ENCODE data around the gene NKG7. TPM values are rescaled to one million over a fixed set of nuclear protein-coding genes. Genes with fewer than 3 reads are reported as not detected.
A peak's percentile ranks its signal among the peaks of the same experiment; 100 is the strongest.
"Not testable (repeated sequence)": the region's sequence is repeated elsewhere in the genome, so short reads cannot be mapped to it uniquely, and the experiment has no call there.

Gene NKG7
- total and polyA plus RNA-seq, 5 donors from 2014 or later: 1.8 to 12.2 (median 3.1) TPM

- Histone ChIP-seq H3K4me1 (ENCODE audit: control insufficient read depth, insufficient read depth, low read length, poor library complexity, severe bottlenecking) (peaks cover 7% of the 10 kb centered on the region), H3K27me3 (ENCODE audit: control insufficient read depth, insufficient read depth, low read length) (no peaks in the 10 kb centered on the region), H3K36me3 (ENCODE audit: control insufficient read depth, insufficient read depth, low read length) (no peaks in the 10 kb centered on the region), H3K4me3 (ENCODE audit: low read depth, low read length) (no peak overlapping the region), H3K27ac (ENCODE audit: insufficient read depth, low read length, poor library complexity, severe bottlenecking) (no peak overlapping the region), H3K9me3 (ENCODE audit: control insufficient read depth in 2 of 2, low read length in 2 of 2) (peaks cover 7 to 15% of the 10 kb centered on the region in 2 experiments)
- Mint-ChIP-seq H3K4me3 (peak overlapping the region in 1 of 4 donors; percentile 71), H3K36me3 (no peaks in the 10 kb centered on the region), H3K27me3 (no peaks in the 10 kb centered on the region), H3K27ac (no peak overlapping the region), H3K4me1 (peaks cover 9 to 25% (median 12%) of the 10 kb centered on the region in 4 donors), H3K9me3 (peaks cover 0 to 14% (median 7%) of the 10 kb centered on the region in 7 donors)
- DNase-seq (peak in 2 of 3 donors; percentile 28 to 32), ATAC-seq (ENCODE audit: low read depth in 2 of 2) (no peak)
Measured at GRCh38 chr19:51398096-51398704, 25.7 kb upstream of the NKG7 start.

- H3K9me3 ChIP-seq (ENCODE audit: control insufficient read depth in 2 of 2, low read length in 2 of 2); H3K36me3 Mint-ChIP-seq; H3K4me3 ChIP-seq (ENCODE audit: low read depth, low read length); H3K4me1 ChIP-seq (ENCODE audit: control insufficient read depth, insufficient read depth, low read length, poor library complexity, severe bottlenecking); ATAC-seq (ENCODE audit: low read depth in 2 of 2); H3K36me3 ChIP-seq (ENCODE audit: control insufficient read depth, insufficient read depth, low read length); H3K27ac ChIP-seq (ENCODE audit: insufficient read depth, low read length, poor library complexity, severe bottlenecking); H3K27me3 Mint-ChIP-seq; DNase-seq; H3K27me3 ChIP-seq (ENCODE audit: control insufficient read depth, insufficient read depth, low read length); H3K9me3 Mint-ChIP-seq: not testable (repeated sequence)
- Mint-ChIP-seq H3K4me3 (peak overlapping the region in 1 of 4 donors; percentile 54), H3K4me1 (peaks cover 10 to 25% (median 13%) of the 10 kb centered on the region in 4 donors), H3K27ac (peak overlapping the region in 1 of 3 donors; percentile 38)
Measured at GRCh38 chr19:51397453-51397852, 25.0 kb upstream of the NKG7 start.

- no peaks in the 10 kb centered on the region for H3K36me3 ChIP-seq (ENCODE audit: control insufficient read depth, insufficient read depth, low read length)
- DNase-seq (no peak), ATAC-seq (ENCODE audit: low read depth in 2 of 2) (no peak)
- Mint-ChIP-seq H3K9me3 (peaks cover 0 to 2% (median 0%) of the 10 kb centered on the region in 7 donors), H3K4me3 (peak overlapping the region in 1 of 4 donors; percentile 2), H3K4me1 (peaks cover 10 to 27% (median 15%) of the 10 kb centered on the region in 4 donors), H3K27me3 (no peaks in the 10 kb centered on the region), H3K36me3 (no peaks in the 10 kb centered on the region), H3K27ac (no peak overlapping the region)
- no peaks in the 10 kb centered on the region for H3K9me3 ChIP-seq (ENCODE audit: control insufficient read depth in 2 of 2, low read length in 2 of 2)
- no peak overlapping the region for H3K4me3 ChIP-seq (ENCODE audit: low read depth, low read length)
- no peaks in the 10 kb centered on the region for H3K27me3 ChIP-seq (ENCODE audit: control insufficient read depth, insufficient read depth, low read length)
- peaks cover 7% of the 10 kb centered on the region for H3K4me1 ChIP-seq (ENCODE audit: control insufficient read depth, insufficient read depth, low read length, poor library complexity, severe bottlenecking)
- no peak overlapping the region for H3K27ac ChIP-seq (ENCODE audit: insufficient read depth, low read length, poor library complexity, severe bottlenecking)
Measured at GRCh38 chr19:51396175-51396574, 23.7 kb upstream of the NKG7 start.

GRCh38 chr19:51394050-51394836 lies 21.8 kb upstream of the NKG7 start:
- no peaks in the 10 kb centered on the region for H3K36me3 ChIP-seq (ENCODE audit: control insufficient read depth, insufficient read depth, low read length)
- H3K27ac Mint-ChIP-seq: peak overlapping the region; percentile 80 to 91 (median 88)
- peak; percentile 96 to 97 for ATAC-seq (ENCODE audit: low read depth in 2 of 2)
- H3K4me3 ChIP-seq (ENCODE audit: low read depth, low read length): peak overlapping the region; percentile 94
- H3K4me1 Mint-ChIP-seq: peaks cover 10 to 30% (median 16%) of the 10 kb centered on the region in 4 donors
- no peaks in the 10 kb centered on the region for H3K27me3 Mint-ChIP-seq
- H3K9me3 ChIP-seq (ENCODE audit: control insufficient read depth in 2 of 2, low read length in 2 of 2): no peaks in the 10 kb centered on the region
- peaks cover 0 to 2% (median 0%) of the 10 kb centered on the region in 7 donors for H3K9me3 Mint-ChIP-seq
- peak overlapping the region; percentile 59 for H3K27ac ChIP-seq (ENCODE audit: insufficient read depth, low read length, poor library complexity, severe bottlenecking)
- H3K4me1 ChIP-seq (ENCODE audit: control insufficient read depth, insufficient read depth, low read length, poor library complexity, severe bottlenecking): peaks cover 7% of the 10 kb centered on the region
- H3K36me3 Mint-ChIP-seq: no peaks in the 10 kb centered on the region
- peak; percentile 83 to 99 (median 91) for DNase-seq
- H3K4me3 Mint-ChIP-seq: peak overlapping the region; percentile 74 to 94 (median 88)
- no peaks in the 10 kb centered on the region for H3K27me3 ChIP-seq (ENCODE audit: control insufficient read depth, insufficient read depth, low read length)

GRCh38 chr19:51392701-51393100 lies 20.2 kb upstream of the NKG7 start:
- H3K27ac Mint-ChIP-seq: peak overlapping the region in 1 of 3 donors; percentile 25
- no peak for DNase-seq
- Histone ChIP-seq H3K4me1 (ENCODE audit: control insufficient read depth, insufficient read depth, low read length, poor library complexity, severe bottlenecking) (peaks cover 7% of the 10 kb centered on the region), H3K27ac (ENCODE audit: insufficient read depth, low read length, poor library complexity, severe bottlenecking) (no peak overlapping the region), H3K36me3 (ENCODE audit: control insufficient read depth, insufficient read depth, low read length) (no peaks in the 10 kb centered on the region), H3K9me3 (ENCODE audit: control insufficient read depth in 2 of 2, low read length in 2 of 2) (no peaks in the 10 kb centered on the region), H3K4me3 (ENCODE audit: low read depth, low read length) (no peak overlapping the region), H3K27me3 (ENCODE audit: control insufficient read depth, insufficient read depth, low read length) (no peaks in the 10 kb centered on the region)
- H3K9me3 Mint-ChIP-seq: peaks cover 0 to 2% (median 0%) of the 10 kb centered on the region in 7 donors
- H3K4me3 Mint-ChIP-seq: peak overlapping the region in 1 of 4 donors; percentile 75
- H3K36me3 Mint-ChIP-seq: no peaks in the 10 kb centered on the region
- ATAC-seq (ENCODE audit: low read depth in 2 of 2): no peak
- no peaks in the 10 kb centered on the region for H3K27me3 Mint-ChIP-seq
- peaks cover 6 to 22% (median 14%) of the 10 kb centered on the region in 4 donors for H3K4me1 Mint-ChIP-seq

GRCh38 chr19:51391073-51391611 lies 18.7 kb upstream of the NKG7 start:
- Histone ChIP-seq H3K4me3 (ENCODE audit: low read depth, low read length) (no peak overlapping the region), H3K27ac (ENCODE audit: insufficient read depth, low read length, poor library complexity, severe bottlenecking) (no peak overlapping the region)
- no peak overlapping the region for H3K27ac Mint-ChIP-seq

GRCh38 chr19:51389143-51389542 lies 16.7 kb upstream of the NKG7 start:
- no peak overlapping the region for H3K4me3 ChIP-seq (ENCODE audit: low read depth, low read length)
- no peaks in the 10 kb centered on the region for H3K27me3 ChIP-seq (ENCODE audit: control insufficient read depth, insufficient read depth, low read length)
- DNase-seq (no peak), ATAC-seq (ENCODE audit: low read depth in 2 of 2) (no peak)
- H3K27me3 Mint-ChIP-seq: no peaks in the 10 kb centered on the region
- H3K4me3 Mint-ChIP-seq: no peak overlapping the region
- peaks cover 3 to 13% (median 7%) of the 10 kb centered on the region in 4 donors for H3K4me1 Mint-ChIP-seq
- H3K27ac Mint-ChIP-seq: no peak overlapping the region
- no peaks in the 10 kb centered on the region for H3K9me3 Mint-ChIP-seq
- H3K36me3 Mint-ChIP-seq: no peaks in the 10 kb centered on the region
- no peaks in the 10 kb centered on the region for H3K4me1 ChIP-seq (ENCODE audit: control insufficient read depth, insufficient read depth, low read length, poor library complexity, severe bottlenecking)
- no peaks in the 10 kb centered on the region for H3K9me3 ChIP-seq (ENCODE audit: control insufficient read depth in 2 of 2, low read length in 2 of 2)
- H3K27ac ChIP-seq (ENCODE audit: insufficient read depth, low read length, poor library complexity, severe bottlenecking): no peak overlapping the region
- H3K36me3 ChIP-seq (ENCODE audit: control insufficient read depth, insufficient read depth, low read length): no peaks in the 10 kb centered on the region

More at GRCh38 chr19:51391073-51391611, 18.7 kb upstream of the NKG7 start:
- H3K27me3 Mint-ChIP-seq: no peaks in the 10 kb centered on the region
- Histone ChIP-seq H3K4me1 (ENCODE audit: control insufficient read depth, insufficient read depth, low read length, poor library complexity, severe bottlenecking) (peaks cover 7% of the 10 kb centered on the region), H3K36me3 (ENCODE audit: control insufficient read depth, insufficient read depth, low read length) (no peaks in the 10 kb centered on the region), H3K27me3 (ENCODE audit: control insufficient read depth, insufficient read depth, low read length) (no peaks in the 10 kb centered on the region), H3K9me3 (ENCODE audit: control insufficient read depth in 2 of 2, low read length in 2 of 2) (no peaks in the 10 kb centered on the region)
- H3K4me1 Mint-ChIP-seq: peaks cover 6 to 22% (median 13%) of the 10 kb centered on the region in 4 donors
- ATAC-seq (ENCODE audit: low read depth in 2 of 2): no peak
- H3K9me3 Mint-ChIP-seq: no peaks in the 10 kb centered on the region
- peak overlapping the region in 1 of 4 donors; percentile 81 for H3K4me3 Mint-ChIP-seq
- DNase-seq: no peak
- no peaks in the 10 kb centered on the region for H3K36me3 Mint-ChIP-seq
